Endothelial cell of umbilical vein (primary cell): Measurements from ENCODE around the gene ARHGAP32. TPM values are rescaled to one million over a fixed set of nuclear protein-coding genes. Genes with fewer than 3 reads are reported as not detected.

Source experiments
- BruUV-seq: library from RNA; stranded (reverse); fragments of 400-500 nt; replicated peaks from 2 replicates; lab custom pipeline; 2021; lab: Mats Ljungman, UMichigan
- CTCF ChIA-PET: fragments of 300-600, 350-600 bp; sonication (Branson Sonifier 250); formaldehyde crosslinking; loops from one replicate; lab custom pipeline; 2021; ENCODE audit warnings: antibody characterized with exemption, inconsistent platforms; lab: Charles Lee
- POLR2A ChIA-PET: fragments of 300-600, 350-600 bp; sonication (Branson Sonifier 250); formaldehyde crosslinking; loops from one replicate; lab custom pipeline; 2021; ENCODE audit warnings: antibody characterized with exemption, inconsistent platforms; lab: Charles Lee
- DNase-seq: peaks from one replicate; pipeline ENCODE4 v3.0.0-alpha.2; 2011; ENCODE audit warnings: low read depth, low spot score
- FAIRE-seq: peaks from 2 replicates; lab custom pipeline; 2011; peaks lifted over from hg19 to GRCh38; lab: Jason Lieb, UNC
- H2AFZ ChIP-seq: 2 replicates; pipeline ENCODE4 v1.6.0; 2012; ENCODE audit warnings: low read depth, low read length, control low read depth, inconsistent platforms
- H3K27ac ChIP-seq: 2 replicates; pipeline ENCODE4 v1.5.1; 2011; ENCODE audit warnings: low read depth, mild to moderate bottlenecking, control low read depth, low read length, moderate library complexity; ENCODE audit not compliant: insufficient read depth
- H3K27me3 ChIP-seq, 2 experiments: 2 replicates each; pipeline versions ENCODE4 v1.6.0 to v1.6.1; 2011; ENCODE audit warnings: low read length in 2 of 2, mixed read lengths in 1 of 2; ENCODE audit not compliant: control insufficient read depth in 2 of 2, insufficient read depth in 2 of 2
- H3K36me3 ChIP-seq, 2 experiments: 2 replicates in 1 of 2; 3 replicates in 1 of 2; pipeline ENCODE4 v1.5.1; 2011; ENCODE audit warnings: low read length in 2 of 2, mild to moderate bottlenecking in 1 of 2, moderate library complexity in 1 of 2; ENCODE audit not compliant: control insufficient read depth in 2 of 2, insufficient read depth in 2 of 2; ENCODE audit errors: extremely low read depth in 1 of 2
- H3K4me1 ChIP-seq: 3 replicates; pipeline ENCODE4 v1.5.1; 2011; ENCODE audit warnings: mild to moderate bottlenecking, low read length; ENCODE audit not compliant: control insufficient read depth, insufficient read depth; ENCODE audit errors: extremely low read depth
- H3K4me2 ChIP-seq: 2 replicates; pipeline ENCODE4 v1.6.1; 2011; ENCODE audit warnings: low read length, control low read depth, mixed read lengths; ENCODE audit not compliant: insufficient read depth
- H3K4me3 ChIP-seq, 3 experiments: fragments of 200-600 bp in 1 of 3; sonication (generic), shearing (Covaris generic) in 1 of 3; replicated peaks in 1 of 3; 2 replicates each; pipeline ENCODE4 v1.5.1; 2011 to 2016; ENCODE audit warnings: control low read depth in 3 of 3, low read length in 3 of 3, mild to moderate bottlenecking in 2 of 3, inconsistent platforms in 1 of 3, low read depth in 1 of 3, moderate library complexity in 1 of 3; ENCODE audit not compliant: insufficient read depth in 1 of 3
- H3K79me2 ChIP-seq: 2 replicates; pipeline ENCODE4 v1.6.0; 2012; ENCODE audit warnings: low read length, inconsistent platforms; ENCODE audit not compliant: control insufficient read depth, insufficient read depth
- H3K9ac ChIP-seq: replicated peaks from 2 replicates; pipeline ENCODE3; 2011; ENCODE audit warnings: low read length, control low read depth; ENCODE audit not compliant: insufficient read depth; ENCODE audit errors: extremely low read depth
- H3K9me1 ChIP-seq: replicated peaks from 3 replicates; pipeline ENCODE4 v1.6.0; 2011; ENCODE audit warnings: mild to moderate bottlenecking, low read length; ENCODE audit not compliant: control insufficient read depth, insufficient read depth; ENCODE audit errors: extremely low read depth
- H3K9me3 ChIP-seq: replicated peaks from 2 replicates; pipeline ENCODE4 v1.5.1; 2012; ENCODE audit warnings: low read length, inconsistent platforms; ENCODE audit not compliant: control insufficient read depth, insufficient read depth
- H4K20me1 ChIP-seq: replicated peaks from 2 replicates; pipeline ENCODE3; 2011; ENCODE audit warnings: mild to moderate bottlenecking, low read length; ENCODE audit not compliant: control insufficient read depth, insufficient read depth; ENCODE audit errors: extremely low read depth
- CTCF ChIP-seq, 2 donors: IDR thresholded peaks; 1 replicate in 1 of 2; 2 replicates in 1 of 2; pipeline ENCODE4 v1.5.1; 2011; ENCODE audit warnings: low read length in 2 of 2, mild to moderate bottlenecking in 2 of 2, moderate library complexity in 2 of 2, control low read depth in 1 of 2, inconsistent platforms in 1 of 2, low read depth in 1 of 2; ENCODE audit not compliant: insufficient read depth in 1 of 2; ENCODE audit errors: extremely low read depth in 1 of 2
- EZH2 ChIP-seq: IDR thresholded peaks from 2 replicates; pipeline ENCODE4 v1.6.1; 2012; ENCODE audit warnings: borderline replicate concordance, low read depth, mild to moderate bottlenecking, moderate library complexity, low read length, inconsistent platforms; ENCODE audit not compliant: severe bottlenecking
- FOS ChIP-seq: IDR thresholded peaks from 2 replicates; pipeline ENCODE4 v1.6.1; 2011; ENCODE audit warnings: mild to moderate bottlenecking, low read length, moderate library complexity, borderline replicate concordance; ENCODE audit not compliant: insufficient read depth
- GATA2 ChIP-seq: IDR thresholded peaks from 2 replicates; pipeline ENCODE4 v1.7.0; 2011; ENCODE audit warnings: low read depth, mild to moderate bottlenecking, moderate library complexity, mixed read lengths, low read length; ENCODE audit not compliant: insufficient read length, insufficient read depth
- JUN ChIP-seq: IDR thresholded peaks from 2 replicates; pipeline ENCODE4 v1.6.1; 2011; ENCODE audit warnings: borderline replicate concordance, low read depth; ENCODE audit not compliant: insufficient read length, insufficient read depth
- MAX ChIP-seq: IDR thresholded peaks from 2 replicates; pipeline ENCODE4 v1.6.1; 2011; ENCODE audit not compliant: insufficient read depth, insufficient read length
- MYC ChIP-seq: IDR thresholded peaks from one replicate; pipeline ENCODE4 v1.6.1; 2011; ENCODE audit warnings: mild to moderate bottlenecking, low read depth, low read length
- POLR2A ChIP-seq: IDR thresholded peaks from 2 replicates; pipeline ENCODE4 v1.6.1; 2012; ENCODE audit warnings: low read depth, mild to moderate bottlenecking, control low read depth, low read length
- POLR2AphosphoS5 ChIP-seq: IDR thresholded peaks from 2 replicates; pipeline ENCODE4 v1.6.1; 2012; ENCODE audit warnings: low read depth, mild to moderate bottlenecking, control low read depth, low read length, moderate library complexity; ENCODE audit not compliant: insufficient read depth
- dilution Hi-C: fragments of 300-500 bp; cut with MboI; formaldehyde crosslinking; loops from one replicate; pipeline ENCODE4 v1.15.0; 2019; ENCODE audit warnings: low sequenced_read_pairs; ENCODE audit not compliant: extremely low pct_ligation_motif_present
- intact Hi-C: fragments of 100-400 bp; cut with micrococcal nuclease; formaldehyde crosslinking; loops from one replicate; pipeline ENCODE4 v1.10.0; 2022
- polyA plus RNA-seq, 4 experiments: library from polyadenylated mRNA; depleted of rRNA in 3 of 4; stranded (reverse) in 3 of 4; unstranded in 1 of 4; fragments of >200 nt; gene quantifications; 2 replicates each; pipeline versions ENCODE4 v1.2.1 to v1.2.3, GENCODE V29; 2011 to 2012; ENCODE audit warnings: missing spikeins in 1 of 4
- total RNA-seq: library from RNA; stranded (reverse); gene quantifications from 2 replicates; pipeline ENCODE4 v1.2.3, GENCODE V29; 2021

ARHGAP32 gene
- total and polyA plus RNA-seq, 2 donors (not counting 3 experiments of a cell fraction or from before 2014, with no cell fraction given), result 3.4 to 9.1 TPM

- DNase-seq (no peak), FAIRE-seq (no peak)
- dilution Hi-C loops, result no loop called here
- Histone ChIP-seq H2AFZ (no peak overlapping the region), H3K9me1 (no peaks in the 10 kb centered on the region), H3K4me2 (no peak overlapping the region), H3K36me3 (no peaks in the 10 kb centered on the region), H4K20me1 (no peaks in the 10 kb centered on the region), H3K27ac (no peak overlapping the region), H3K4me1 (no peaks in the 10 kb centered on the region), H3K9me3 (no peaks in the 10 kb centered on the region), H3K9ac (no peak overlapping the region), H3K27me3 (peaks cover 2 to 7% of the 10 kb centered on the region in 2 experiments), H3K4me3 (no peak overlapping the region), H3K79me2 (no peaks in the 10 kb centered on the region)
- TF ChIP-seq FOS (no peak), MAX (no peak), EZH2 (no peak), JUN (no peak), POLR2A (no peak), GATA2 (no peak), POLR2AphosphoS5 (no peak), MYC (no peak), CTCF (IDR thresholded peaks at IDR 0.05; ENCODE audit: extremely low read depth in 1 of 2, insufficient read depth in 1 of 2, low read depth in 1 of 2, low read length in 2 of 2) (no peak)
- ChIA-PET CTCF (interaction anchor here (2.2 kb wide), 1 partner anchor 39 kb away, joined by 11 read pairs; no protein-coding TSS in a partner anchor), POLR2A (no interaction called here)
- BruUV-seq, result no TSS peak
- intact Hi-C loops, result no loop called here
Measured at GRCh38 chr11:128924104-128924503, 268.0 kb downstream of the ARHGAP32 start.
